NCI-H187 (cell line): Measurements from ENCODE around the gene PLXND1.
"Not testable (repeated sequence)": the region's sequence is repeated elsewhere in the genome, so short reads cannot be mapped to it uniquely, and the experiment has no call there.

Experiments used
- DNase-seq, 2 experiments: peaks; one replicate each; lab custom pipeline; 2025; lab: John Stamatoyannopoulos, UW

Gene PLXND1, protein sequence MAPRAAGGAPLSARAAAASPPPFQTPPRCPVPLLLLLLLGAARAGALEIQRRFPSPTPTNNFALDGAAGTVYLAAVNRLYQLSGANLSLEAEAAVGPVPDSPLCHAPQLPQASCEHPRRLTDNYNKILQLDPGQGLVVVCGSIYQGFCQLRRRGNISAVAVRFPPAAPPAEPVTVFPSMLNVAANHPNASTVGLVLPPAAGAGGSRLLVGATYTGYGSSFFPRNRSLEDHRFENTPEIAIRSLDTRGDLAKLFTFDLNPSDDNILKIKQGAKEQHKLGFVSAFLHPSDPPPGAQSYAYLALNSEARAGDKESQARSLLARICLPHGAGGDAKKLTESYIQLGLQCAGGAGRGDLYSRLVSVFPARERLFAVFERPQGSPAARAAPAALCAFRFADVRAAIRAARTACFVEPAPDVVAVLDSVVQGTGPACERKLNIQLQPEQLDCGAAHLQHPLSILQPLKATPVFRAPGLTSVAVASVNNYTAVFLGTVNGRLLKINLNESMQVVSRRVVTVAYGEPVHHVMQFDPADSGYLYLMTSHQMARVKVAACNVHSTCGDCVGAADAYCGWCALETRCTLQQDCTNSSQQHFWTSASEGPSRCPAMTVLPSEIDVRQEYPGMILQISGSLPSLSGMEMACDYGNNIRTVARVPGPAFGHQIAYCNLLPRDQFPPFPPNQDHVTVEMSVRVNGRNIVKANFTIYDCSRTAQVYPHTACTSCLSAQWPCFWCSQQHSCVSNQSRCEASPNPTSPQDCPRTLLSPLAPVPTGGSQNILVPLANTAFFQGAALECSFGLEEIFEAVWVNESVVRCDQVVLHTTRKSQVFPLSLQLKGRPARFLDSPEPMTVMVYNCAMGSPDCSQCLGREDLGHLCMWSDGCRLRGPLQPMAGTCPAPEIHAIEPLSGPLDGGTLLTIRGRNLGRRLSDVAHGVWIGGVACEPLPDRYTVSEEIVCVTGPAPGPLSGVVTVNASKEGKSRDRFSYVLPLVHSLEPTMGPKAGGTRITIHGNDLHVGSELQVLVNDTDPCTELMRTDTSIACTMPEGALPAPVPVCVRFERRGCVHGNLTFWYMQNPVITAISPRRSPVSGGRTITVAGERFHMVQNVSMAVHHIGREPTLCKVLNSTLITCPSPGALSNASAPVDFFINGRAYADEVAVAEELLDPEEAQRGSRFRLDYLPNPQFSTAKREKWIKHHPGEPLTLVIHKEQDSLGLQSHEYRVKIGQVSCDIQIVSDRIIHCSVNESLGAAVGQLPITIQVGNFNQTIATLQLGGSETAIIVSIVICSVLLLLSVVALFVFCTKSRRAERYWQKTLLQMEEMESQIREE (N-terminal part only)

DNA sequence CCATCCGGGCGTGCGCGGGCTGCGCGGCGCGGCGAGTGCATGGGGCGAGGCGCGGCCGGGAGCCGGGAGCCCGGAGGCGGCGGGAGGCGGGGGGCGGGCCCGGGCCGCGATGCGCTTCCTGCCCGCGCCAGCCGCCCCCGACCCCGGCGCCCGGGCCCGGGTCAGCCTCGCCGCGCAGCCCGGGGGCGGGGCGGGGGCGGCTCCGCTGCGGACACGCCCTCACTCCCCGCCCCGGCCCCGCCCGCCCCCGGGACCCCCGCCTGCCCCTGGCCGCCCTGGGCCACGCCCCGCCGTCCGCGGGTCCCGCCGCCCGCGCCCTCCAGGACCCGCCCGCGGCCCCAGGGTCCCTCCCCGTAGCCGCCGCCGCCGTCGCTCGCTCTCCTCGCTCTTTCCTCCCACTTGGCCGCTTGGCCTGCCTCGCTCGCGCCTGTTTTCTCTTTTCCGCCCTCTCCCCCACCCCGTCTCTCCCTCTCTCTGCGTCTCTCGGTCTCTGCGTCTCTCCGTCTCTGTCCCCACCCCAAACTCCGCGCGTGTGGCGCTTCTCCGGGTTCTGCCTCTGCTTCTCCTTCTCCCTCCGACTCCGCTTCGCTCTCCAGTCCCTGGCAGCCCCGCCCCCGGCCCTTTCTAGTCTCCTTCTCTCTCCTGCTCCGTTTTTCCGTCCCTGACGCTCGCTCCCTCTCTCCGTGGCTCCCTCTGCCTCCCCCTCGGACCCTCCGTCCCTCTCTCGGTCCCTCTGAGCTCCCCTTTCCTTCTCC is at the start of gene PLXND1:
Gene PLXND1 (minus strand): TSS at position 41 of the 755 bp plus-strand sequence. CDS start 37 bp downstream, at position 4.
- DNase-seq, result no peak

DNA sequence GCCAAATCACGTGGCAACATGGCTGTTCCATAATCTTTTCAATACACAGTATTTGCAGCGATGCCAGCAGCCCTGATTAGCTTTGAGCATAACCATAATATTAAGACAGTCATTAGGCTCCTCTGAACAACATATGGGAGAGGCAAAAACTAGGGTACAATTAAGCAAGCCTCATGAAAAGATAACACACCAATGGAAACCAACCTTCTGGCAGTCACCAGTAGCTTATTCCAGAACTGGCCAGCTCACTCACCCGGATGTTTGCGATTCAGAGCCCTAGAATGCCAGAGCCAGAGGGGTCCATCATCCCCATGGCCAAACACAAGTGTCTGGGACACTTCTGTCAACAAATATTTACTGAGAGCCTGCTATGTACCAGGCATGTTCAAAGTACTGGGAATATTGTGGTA is 48.8 kb upstream of the PLXND1 start:
- DNase-seq, result no peak

DNA sequence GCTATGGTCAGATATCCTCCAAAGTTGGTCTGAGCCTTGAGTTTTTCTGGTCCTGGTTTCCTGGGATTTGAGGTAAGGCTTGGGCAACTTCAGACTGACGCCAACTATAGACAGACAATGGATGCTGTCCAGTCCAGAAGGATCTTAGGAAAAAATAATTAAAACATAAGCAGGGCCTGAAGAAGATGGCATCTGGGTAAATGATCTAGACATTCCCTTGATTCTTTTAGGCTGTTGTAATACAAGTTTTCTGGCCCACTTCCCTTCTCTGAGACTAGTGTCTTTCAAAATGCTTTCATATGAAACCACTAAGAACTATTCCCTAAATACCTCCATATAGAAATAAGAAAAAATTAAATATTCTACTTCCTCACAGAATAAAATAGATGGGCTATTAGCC is 47.7 kb upstream of the PLXND1 start:
- no peak for DNase-seq

DNA sequence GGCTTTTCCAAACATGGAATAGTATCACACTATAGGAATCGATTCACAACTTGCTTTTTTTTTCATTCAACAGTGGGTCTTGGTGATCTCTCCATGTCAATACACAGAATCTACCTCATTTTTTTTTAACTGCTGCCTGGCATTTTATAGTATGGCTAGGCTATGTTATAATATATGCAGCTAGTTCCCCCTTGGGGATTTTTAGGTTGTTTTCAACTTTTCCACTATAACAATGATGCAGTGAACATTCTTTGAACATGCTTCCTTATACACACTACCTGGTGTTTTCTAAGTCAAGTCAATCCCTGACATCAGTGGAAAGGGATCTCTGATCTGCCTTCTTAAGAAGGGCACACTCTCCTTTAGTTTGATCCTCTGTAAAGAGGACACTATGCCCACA is 46.5 kb upstream of the PLXND1 start:
- no peak for DNase-seq

DNA sequence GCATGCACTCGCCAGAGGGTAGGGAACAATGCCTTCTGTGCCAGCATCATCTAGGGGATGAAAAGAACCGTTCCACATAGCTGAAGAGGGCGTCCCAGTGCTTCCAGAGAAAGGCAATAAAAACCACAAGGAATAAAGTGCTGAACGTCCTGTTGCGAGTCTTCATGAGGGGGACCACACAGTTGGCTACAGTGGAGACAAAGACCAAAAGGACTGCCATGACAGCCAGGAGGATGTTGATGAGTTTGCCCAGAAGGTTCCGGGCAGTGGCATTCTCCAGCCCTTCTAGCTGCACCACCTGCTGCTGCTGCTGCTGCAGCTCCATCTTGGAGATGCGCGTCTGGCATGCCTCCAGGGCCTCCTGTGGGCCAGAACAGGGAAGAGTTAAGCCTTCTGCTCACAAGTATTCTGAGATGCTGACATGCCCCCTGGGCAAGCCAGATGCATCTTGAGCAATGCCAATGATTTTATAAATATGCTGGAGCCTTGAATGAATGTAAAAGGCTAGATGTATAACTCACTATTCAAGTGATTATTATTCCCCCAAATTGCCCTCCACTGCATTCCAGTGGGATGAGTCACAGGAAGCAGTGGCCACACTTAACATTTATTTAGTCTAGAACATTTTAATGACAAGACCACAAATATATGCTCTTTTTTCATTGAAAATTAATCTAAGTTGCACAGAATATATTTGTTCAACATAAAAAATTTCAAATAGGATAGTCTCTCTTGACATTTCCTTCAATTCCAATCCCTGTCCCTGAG is 45.1 kb upstream of the PLXND1 start:
- no peak for DNase-seq

DNA sequence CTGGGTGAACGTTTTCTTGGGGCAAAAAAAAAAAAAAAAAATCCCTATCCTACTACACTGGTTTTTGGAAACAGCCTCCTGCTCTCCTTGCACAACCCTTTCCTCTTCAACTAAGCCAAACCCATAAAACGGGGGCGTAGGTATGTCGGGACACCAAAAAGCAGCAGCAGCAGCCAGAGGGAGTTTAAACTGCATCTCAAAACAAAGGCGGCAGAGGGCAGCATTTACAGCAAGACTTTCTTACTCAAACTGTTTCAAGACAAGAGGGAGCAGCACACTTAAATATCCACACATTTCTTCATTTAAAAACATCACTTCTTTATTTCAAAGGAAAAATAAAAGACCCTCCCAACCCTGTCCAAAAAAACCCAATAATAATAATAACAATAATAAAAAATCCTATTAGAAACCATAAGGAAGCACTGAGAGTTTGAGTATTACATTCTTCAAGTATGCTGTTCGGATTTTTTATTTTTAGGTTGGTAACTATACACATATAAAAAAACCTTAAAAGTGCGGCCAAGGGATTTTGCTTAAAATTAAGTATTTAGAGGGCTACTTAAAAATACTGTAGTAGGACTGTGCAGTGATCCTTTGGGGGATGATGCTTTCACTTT is 43.9 kb upstream of the PLXND1 start:
- DNase-seq, result no peak

DNA sequence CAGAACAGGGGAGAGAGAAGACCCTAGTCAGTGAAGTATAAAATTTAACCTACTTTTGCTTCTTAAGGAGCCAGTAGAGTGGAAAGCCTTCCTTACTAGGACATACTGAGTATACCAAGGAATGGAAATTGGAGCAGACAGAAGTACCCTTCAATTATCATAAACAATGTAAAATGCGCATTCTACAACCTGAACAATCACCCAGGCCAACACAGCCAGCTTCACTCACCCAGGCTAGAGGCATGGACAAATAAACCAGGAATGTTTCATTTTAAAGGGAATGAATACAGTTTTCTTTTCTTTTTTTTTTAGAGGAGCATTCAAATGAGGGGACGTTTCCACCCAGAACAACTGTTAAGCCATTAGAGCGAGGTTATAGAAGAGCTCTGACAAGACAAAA is 41.9 kb upstream of the PLXND1 start:
- DNase-seq, result no peak

DNA sequence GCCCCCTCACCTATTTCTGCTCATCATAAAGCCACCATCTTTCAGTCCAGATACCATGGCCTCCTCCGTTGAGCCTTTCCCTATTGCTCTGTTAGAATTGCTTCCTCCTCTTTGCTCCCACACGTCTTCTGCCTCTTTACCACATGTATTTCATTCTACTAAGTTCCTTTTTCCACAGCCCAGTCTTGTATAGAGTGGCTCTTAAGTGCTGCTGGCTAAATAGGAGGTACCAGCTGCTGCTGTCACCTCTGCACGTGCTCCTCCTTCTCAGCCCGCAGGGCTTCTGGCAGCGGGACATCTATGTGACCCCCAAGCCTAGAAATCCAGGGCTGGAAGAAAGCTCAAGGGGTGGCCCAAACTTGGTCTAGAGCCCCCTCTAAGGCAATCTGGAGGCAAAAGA is 38.8 kb upstream of the PLXND1 start:
- no peak for DNase-seq

DNA sequence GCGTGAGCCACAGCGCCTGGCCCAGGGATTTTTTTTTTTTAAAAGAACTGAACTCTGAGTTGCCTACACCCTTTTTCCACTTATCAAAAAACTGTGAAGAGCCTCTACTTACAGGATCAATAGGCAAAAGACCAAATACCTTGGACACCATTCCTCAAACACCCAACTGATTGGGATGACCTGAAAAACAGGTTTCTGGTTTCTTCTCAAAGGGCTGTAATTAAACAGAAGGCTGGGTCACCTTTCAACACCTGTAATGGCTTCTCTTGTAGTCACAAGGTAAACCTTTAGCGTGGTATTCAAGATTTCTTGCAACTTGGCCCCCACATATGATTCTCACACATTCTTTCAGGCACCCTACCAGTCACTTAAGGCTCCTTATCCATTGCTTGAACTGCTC is 38.4 kb upstream of the PLXND1 start:
- no peak for DNase-seq

DNA sequence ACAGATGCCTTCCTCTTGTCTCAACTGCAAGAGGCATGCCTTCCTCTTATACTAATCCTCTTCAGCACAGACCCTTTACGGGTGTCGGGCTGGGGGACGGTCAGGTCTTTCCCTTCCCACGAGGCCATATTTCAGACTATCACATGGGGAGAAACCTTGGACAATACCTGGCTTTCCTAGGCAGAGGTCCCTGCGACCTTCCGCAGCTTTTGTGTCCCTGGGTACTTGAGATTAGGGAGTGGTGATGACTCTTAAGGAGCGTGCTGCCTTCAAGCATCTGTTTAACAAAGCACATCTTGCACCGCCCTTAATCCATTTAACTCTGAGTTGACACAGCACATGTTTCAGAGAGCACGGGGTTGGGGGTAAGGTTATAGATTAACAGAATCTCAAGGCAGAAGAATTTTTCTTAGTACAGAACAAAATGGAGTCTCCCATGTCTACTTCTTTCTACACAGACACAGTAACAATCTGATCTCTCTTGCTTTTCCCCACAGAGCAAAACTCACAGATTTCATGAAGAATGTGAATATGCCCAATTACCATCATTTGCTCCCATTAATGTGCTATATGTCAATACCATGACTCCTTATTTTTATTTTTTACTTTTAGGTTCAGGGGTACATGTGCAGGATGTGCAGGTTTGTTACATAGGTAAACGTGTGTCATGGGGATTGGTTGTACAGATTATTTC is 35.2 kb upstream of the PLXND1 start:
- DNase-seq, result not testable (repeated sequence)

DNA sequence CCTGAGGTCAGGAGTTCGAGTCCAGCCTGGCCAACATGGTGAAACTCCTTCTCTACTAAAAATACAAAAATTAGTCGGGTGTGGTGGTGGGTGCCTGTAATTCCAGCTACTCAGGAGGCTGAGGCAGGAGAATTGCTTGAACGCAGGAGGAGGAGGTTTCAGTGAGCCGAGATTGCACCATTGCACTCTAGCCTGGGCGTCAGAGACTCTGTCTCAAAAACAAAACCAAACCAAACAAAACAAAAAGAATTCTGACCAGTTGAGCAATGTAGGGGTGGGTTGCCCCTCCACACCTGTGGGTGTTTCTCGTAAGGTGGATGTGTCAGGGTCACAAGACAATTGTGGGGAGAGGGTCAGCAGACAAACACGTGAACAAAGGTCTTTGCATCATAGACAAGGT is 34.5 kb upstream of the PLXND1 start:
- DNase-seq, result not testable (repeated sequence)

DNA sequence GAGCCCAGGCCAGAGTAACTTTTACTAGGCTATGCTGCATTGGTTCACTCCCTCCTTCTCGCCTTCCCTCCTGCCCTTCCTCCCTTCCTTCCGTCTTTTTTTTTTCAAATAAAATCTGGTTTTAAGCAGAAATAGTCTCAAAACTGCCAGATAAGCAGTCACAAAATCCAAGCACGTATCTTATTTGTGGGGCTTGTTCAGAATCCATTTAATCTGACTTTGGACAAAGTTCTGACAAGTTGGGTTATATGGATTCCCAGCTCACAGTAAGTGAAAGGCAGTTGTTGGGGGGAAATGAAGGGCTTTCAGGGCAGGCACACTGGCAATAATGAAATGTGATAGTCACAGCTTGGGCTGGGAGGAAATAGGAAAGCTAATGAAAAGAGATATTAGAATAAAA is 32.0 kb upstream of the PLXND1 start:
- DNase-seq, result no peak

DNA sequence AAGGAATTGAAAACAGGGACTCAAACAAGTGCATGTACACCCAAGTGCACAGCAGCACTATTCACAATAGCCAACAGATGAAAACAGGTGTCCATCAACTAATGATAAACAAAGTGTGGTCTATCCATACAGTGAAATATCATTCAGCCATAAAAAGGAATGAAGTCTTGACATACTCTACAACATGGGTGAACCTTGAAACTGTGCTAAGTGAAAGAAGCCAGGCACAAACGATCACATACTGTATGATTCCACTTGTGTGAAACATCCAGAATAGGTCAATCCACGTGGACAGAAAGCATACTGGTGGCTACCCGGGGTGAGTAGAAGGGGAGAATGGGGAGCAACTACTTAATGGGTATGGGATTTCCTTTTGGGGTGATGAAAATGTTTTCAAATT is 29.6 kb upstream of the PLXND1 start:
- no peak for DNase-seq

DNA sequence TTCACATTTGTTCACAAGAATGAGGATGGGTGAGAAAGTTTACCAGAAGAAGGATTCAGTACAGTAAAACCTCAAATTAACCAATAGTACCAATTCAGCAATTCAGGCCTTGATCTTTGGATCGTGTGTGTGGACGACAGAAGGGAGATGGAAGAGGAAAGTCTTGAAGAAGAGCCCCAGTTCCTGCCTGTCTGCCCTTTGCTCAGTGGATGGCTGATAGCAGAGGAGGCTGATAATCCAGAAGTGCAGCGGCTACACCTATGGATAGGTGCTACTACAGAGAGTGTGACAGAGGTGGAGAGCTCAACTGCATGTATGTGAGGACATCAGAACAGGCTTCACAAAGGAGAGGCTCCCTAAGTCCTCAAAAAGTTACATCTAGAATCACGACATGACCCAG is 29.2 kb upstream of the PLXND1 start:
- DNase-seq, result no peak

DNA sequence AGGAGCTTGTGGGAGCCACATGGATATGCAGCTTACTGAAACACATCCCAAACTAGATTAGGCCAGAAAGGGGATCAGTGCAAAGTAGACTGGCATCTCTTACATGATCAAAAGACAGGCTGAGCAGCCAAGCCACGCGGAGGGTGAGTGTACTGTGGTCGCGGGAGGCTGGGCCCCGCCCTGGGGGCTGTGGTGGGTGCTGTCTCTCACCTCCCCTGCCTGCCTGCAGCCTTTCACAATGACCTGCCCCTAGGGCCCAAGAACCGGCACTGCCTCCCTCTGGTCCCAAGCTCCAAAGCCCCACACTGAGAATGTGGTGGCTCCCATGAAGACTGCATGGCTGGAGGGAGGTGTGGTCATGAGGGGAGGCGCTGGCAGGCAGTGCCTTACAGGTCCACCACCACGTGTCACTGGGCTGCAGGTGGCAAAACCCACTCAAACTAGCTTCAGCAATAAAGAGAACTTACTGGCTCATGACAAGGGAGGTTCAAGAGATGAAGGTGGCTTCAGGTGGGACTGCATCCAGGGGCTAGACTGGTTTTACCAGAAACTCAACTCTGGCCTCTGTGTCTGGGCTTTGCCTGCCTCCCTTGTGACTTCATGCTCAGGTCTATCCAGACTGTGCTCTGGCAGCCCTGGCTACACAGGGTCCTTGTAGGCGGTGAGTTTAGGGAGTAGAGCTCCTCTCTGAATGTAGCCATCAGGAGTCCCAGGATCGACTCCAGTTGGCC is 27.4 kb upstream of the PLXND1 start:
- DNase-seq, result no peak

DNA sequence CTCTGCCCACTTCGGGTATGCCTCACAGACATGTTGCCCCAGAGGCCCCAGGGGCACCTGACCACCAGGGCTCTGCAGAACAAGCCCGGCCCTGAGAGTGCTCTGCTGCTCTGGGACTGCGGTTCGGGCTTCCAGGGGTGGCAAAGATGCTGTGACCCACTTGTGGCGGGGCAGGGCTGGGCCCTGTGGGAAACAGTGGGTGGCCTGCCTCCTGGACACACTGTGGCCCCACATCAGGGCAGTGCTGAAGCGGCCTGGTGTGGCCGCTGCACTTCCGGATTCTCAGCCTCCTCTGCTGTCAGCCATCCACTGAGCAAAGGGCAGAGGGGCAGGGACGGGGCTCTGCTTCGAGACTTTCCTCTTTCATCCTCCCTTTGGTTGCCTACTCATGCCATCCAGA is 26.5 kb upstream of the PLXND1 start:
- no peak for DNase-seq

DNA sequence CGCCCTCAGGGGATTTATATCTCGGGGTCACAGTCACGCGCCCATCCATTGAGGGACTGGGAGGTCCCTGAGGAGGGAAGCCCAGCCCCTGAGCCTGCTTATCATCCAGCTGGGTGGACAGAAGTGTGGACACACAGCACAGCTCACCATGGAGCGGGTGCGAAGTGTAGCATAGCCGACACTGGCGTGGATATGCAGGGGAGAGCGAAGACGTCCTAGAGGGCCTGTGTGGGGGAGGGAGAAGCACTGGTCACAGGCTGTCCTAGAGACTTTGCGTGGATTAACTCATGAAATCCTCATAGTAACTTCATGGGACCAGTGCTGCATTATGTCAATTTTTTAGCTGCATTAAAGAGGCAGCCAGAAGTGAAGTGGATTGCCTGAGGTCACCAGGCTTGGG is 26.1 kb upstream of the PLXND1 start:
- DNase-seq, result no peak

DNA sequence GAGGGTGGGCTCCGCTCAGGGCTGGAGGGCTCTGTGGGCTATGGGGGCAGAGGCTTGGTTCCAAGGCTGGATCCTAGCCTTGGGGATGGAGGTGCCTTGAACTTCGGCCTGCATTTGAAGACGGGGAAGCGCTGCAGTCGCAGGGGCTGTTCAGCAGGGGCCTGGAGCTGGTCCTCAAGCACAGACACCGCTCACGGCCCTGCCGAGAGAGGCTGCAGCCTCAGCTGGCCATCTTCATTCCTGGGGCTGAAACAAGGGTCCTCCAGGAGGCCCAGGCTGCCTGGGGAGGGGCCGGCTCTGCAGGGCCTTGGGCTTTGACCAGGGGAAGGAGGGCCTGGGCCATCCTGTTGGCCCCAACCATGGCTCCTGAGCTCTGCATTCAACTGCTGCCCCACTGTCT is 25.6 kb upstream of the PLXND1 start:
- DNase-seq, result no peak

DNA sequence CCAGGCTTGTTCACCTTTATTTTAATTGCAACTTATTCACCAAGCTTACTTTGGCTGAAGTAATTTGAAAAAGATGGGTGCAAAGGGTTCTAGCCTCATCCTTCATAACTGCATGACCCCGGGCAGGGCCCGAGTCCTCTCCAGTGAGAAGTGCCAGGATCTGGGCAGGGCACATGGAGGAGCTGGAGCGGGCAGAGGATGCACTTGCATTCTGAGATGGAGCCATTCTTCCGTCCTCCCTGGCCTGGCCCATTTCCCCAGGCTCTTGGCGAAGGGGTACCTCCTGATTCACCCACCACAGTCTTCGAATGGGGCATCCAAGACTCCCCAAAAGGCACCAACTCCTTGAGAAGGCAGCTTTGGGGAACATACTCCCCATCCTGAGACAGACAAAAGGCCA is 22.5 kb upstream of the PLXND1 start:
- no peak for DNase-seq
